ENCODE data around the gene NAALAD2. TPM values are rescaled to one million over a fixed set of nuclear protein-coding genes. Genes with fewer than 3 reads are reported as not detected.
A peak's percentile ranks its signal among the peaks of the same experiment; 100 is the strongest.

The NAALAD2 gene
- total and polyA plus RNA-seq, 4 donors, result 0.21 to 3.3 (median 1.1) TPM

DNA sequence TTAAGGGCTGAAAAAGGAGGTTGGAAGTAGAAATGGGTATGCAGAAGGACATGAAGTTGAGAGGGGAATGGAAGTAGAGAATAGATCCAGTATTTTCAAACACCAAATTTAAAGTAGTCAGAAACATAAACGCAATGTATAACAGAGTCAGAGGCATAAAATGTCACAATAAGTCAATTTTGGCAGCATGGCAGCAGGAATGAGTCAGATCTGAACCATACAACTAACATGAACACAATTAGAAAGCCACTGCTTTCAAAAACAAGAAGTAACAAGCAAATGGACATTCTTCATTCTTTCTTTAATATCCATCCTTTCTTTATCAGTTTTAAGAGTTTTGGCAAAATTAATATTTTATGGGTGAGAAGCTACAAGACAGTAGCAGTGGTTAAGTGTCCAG is 85.9 kb downstream of the NAALAD2 start:
- no peak overlapping the region for H3K9ac ChIP-seq (ENCODE audit: low read depth in 1 of 2, low read length in 2 of 2)
- WGBS, result 90% methylated on average over 1 of the region's 1 CpG
- H3K27ac ChIP-seq (ENCODE audit: low read depth in 1 of 2, low read length in 2 of 2), result no peak overlapping the region
- no peak overlapping the region for H3K4me3 ChIP-seq (ENCODE audit: low read depth in 1 of 3, low read length in 3 of 3)
- peaks cover 2 to 27% (median 8%) of the 10 kb centered on the region in 4 donors for H3K4me1 ChIP-seq (ENCODE audit: control insufficient read depth in 4 of 4, insufficient read depth in 4 of 4, low read length in 3 of 4)
- no peak for DNase-seq (ENCODE audit: low spot score)
- H3K9me3 ChIP-seq (ENCODE audit: control insufficient read depth in 4 of 4, low read length in 3 of 4), result no peaks in the 10 kb centered on the region
- peaks cover 0 to 2% (median 0%) of the 10 kb centered on the region in 4 donors for H3K36me3 ChIP-seq (ENCODE audit: control insufficient read depth in 4 of 4, insufficient read depth in 3 of 4, low read depth in 1 of 4, low read length in 3 of 4)
- no peaks in the 10 kb centered on the region for H3K27me3 ChIP-seq (ENCODE audit: control insufficient read depth in 4 of 4, insufficient read depth in 4 of 4, low read length in 3 of 4)
- TF ChIP-seq RXRA (IDR thresholded peaks at IDR 0.05) (no peak), NR2F2 (IDR thresholded peaks at IDR 0.05) (no peak), GABPA (IDR thresholded peaks at IDR 0.05 in 1 of 2, conservative IDR thresholded peaks at IDR 0.05 in 1 of 2) (no peak), FOXA1 (IDR thresholded peaks at IDR 0.05) (no peak), FOXA2 (IDR thresholded peaks at IDR 0.05) (no peak), JUND (IDR thresholded peaks at IDR 0.05) (no peak), RAD21 (IDR thresholded peaks at IDR 0.05) (no peak), HNF4A (conservative IDR thresholded peaks at IDR 0.05) (no peak), SP1 (IDR thresholded peaks at IDR 0.05) (no peak)
- TF ChIP-seq, protein P1, sequence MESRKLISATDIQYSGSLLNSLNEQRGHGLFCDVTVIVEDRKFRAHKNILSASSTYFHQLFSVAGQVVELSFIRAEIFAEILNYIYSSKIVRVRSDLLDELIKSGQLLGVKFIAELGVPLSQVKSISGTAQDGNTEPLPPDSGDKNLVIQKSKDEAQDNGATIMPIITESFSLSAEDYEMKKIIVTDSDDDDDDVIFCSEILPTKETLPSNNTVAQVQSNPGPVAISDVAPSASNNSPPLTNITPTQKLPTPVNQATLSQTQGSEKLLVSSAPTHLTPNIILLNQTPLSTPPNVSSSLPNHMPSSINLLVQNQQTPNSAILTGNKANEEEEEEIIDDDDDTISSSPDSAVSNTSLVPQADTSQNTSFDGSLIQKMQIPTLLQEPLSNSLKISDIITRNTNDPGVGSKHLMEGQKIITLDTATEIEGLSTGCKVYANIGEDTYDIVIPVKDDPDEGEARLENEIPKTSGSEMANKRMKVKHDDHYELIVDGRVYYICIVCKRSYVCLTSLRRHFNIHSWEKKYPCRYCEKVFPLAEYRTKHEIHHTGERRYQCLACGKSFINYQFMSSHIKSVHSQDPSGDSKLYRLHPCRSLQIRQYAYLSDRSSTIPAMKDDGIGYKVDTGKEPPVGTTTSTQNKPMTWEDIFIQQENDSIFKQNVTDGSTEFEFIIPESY (IDR thresholded peaks at IDR 0.05), result no peak
- TF ChIP-seq, protein P2, sequence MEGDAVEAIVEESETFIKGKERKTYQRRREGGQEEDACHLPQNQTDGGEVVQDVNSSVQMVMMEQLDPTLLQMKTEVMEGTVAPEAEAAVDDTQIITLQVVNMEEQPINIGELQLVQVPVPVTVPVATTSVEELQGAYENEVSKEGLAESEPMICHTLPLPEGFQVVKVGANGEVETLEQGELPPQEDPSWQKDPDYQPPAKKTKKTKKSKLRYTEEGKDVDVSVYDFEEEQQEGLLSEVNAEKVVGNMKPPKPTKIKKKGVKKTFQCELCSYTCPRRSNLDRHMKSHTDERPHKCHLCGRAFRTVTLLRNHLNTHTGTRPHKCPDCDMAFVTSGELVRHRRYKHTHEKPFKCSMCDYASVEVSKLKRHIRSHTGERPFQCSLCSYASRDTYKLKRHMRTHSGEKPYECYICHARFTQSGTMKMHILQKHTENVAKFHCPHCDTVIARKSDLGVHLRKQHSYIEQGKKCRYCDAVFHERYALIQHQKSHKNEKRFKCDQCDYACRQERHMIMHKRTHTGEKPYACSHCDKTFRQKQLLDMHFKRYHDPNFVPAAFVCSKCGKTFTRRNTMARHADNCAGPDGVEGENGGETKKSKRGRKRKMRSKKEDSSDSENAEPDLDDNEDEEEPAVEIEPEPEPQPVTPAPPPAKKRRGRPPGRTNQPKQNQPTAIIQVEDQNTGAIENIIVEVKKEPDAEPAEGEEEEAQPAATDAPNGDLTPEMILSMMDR (IDR thresholded peaks at IDR 0.05; ENCODE audit: low read depth, low read length, missing input control), result no peak
- TF ChIP-seq, protein P3, sequence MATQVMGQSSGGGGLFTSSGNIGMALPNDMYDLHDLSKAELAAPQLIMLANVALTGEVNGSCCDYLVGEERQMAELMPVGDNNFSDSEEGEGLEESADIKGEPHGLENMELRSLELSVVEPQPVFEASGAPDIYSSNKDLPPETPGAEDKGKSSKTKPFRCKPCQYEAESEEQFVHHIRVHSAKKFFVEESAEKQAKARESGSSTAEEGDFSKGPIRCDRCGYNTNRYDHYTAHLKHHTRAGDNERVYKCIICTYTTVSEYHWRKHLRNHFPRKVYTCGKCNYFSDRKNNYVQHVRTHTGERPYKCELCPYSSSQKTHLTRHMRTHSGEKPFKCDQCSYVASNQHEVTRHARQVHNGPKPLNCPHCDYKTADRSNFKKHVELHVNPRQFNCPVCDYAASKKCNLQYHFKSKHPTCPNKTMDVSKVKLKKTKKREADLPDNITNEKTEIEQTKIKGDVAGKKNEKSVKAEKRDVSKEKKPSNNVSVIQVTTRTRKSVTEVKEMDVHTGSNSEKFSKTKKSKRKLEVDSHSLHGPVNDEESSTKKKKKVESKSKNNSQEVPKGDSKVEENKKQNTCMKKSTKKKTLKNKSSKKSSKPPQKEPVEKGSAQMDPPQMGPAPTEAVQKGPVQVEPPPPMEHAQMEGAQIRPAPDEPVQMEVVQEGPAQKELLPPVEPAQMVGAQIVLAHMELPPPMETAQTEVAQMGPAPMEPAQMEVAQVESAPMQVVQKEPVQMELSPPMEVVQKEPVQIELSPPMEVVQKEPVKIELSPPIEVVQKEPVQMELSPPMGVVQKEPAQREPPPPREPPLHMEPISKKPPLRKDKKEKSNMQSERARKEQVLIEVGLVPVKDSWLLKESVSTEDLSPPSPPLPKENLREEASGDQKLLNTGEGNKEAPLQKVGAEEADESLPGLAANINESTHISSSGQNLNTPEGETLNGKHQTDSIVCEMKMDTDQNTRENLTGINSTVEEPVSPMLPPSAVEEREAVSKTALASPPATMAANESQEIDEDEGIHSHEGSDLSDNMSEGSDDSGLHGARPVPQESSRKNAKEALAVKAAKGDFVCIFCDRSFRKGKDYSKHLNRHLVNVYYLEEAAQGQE (IDR thresholded peaks at IDR 0.05), result no peak
- TF ChIP-seq, protein P4, sequence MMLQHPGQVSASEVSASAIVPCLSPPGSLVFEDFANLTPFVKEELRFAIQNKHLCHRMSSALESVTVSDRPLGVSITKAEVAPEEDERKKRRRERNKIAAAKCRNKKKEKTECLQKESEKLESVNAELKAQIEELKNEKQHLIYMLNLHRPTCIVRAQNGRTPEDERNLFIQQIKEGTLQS (IDR thresholded peaks at IDR 0.05), result no peak

DNA sequence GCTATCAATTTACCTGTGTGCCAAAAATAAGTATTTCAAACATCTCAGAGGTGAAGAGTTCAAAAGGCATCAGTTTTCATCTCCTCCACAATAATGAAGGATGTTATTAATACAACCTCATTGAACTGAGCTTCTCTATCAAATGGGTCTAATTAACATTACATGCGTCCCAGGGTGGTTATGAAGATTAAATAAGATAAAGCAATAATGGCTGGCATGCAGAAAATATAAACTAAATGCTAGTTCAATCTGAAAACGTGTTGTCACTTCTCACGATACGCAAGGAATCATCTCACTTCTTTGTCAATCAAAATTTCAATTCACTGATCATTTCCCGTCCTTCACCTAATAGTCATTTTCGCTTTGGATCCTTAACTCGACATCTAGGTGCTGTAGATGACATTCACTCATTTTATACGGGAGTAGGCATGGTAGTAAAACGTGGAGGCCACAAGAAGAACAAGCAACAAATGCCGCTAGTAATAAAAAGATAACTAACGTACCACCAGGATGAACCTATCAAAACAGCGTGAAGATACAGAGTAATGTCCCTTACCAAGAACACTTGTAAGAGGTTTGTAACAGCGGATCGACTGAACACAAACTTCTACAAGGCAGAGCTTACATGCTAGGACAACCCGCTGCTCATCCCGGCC is 87.5 kb downstream of the NAALAD2 start:
- H3K4me1 ChIP-seq (ENCODE audit: control insufficient read depth in 4 of 4, insufficient read depth in 4 of 4, low read length in 3 of 4), result peaks cover 2 to 27% (median 8%) of the 10 kb centered on the region in 4 donors
- H3K36me3 ChIP-seq (ENCODE audit: control insufficient read depth in 4 of 4, insufficient read depth in 3 of 4, low read depth in 1 of 4, low read length in 3 of 4), result no peaks in the 10 kb centered on the region
- WGBS, result 7% methylated on average over 16 of the region's 16 CpGs
- H3K27ac ChIP-seq (ENCODE audit: low read depth in 1 of 2, low read length in 2 of 2), result peak overlapping the region; percentile 92 to 96
- DNase-seq (ENCODE audit: low spot score), result no peak
- H3K27me3 ChIP-seq (ENCODE audit: control insufficient read depth in 4 of 4, insufficient read depth in 4 of 4, low read length in 3 of 4), result no peaks in the 10 kb centered on the region
- H3K4me3 ChIP-seq (ENCODE audit: low read depth in 1 of 3, low read length in 3 of 3), result peak overlapping the region; percentile 80 to 99 (median 86)
- H3K9me3 ChIP-seq (ENCODE audit: control insufficient read depth in 4 of 4, low read length in 3 of 4), result no peaks in the 10 kb centered on the region
- peak overlapping the region; percentile 85 to 94 for H3K9ac ChIP-seq (ENCODE audit: low read depth in 1 of 2, low read length in 2 of 2)
- TF ChIP-seq EGR1 (IDR thresholded peaks at IDR 0.05; ENCODE audit: low read depth in 2 of 2) (no peak), FOXA2 (IDR thresholded peaks at IDR 0.05) (no peak), RAD21 (IDR thresholded peaks at IDR 0.05) (no peak), SP1 (IDR thresholded peaks at IDR 0.05) (no peak), JUND (IDR thresholded peaks at IDR 0.05) (no peak), HNF4G (IDR thresholded peaks at IDR 0.05) (no peak), NR2F2 (IDR thresholded peaks at IDR 0.05) (no peak), TAF1 (conservative IDR thresholded peaks at IDR 0.05) (no peak), GABPA (IDR thresholded peaks at IDR 0.05 in 1 of 2, conservative IDR thresholded peaks at IDR 0.05 in 1 of 2) (no peak), YY1 (IDR thresholded peaks at IDR 0.05) (no peak), HNF4A (conservative IDR thresholded peaks at IDR 0.05) (no peak)
- TF ChIP-seq, protein P3 (IDR thresholded peaks at IDR 0.05), result no peak
- TF ChIP-seq, protein P1 (IDR thresholded peaks at IDR 0.05), result no peak

All from liver (tissue), 9 donors.